ENCODE data around the gene MUSTN1. TPM values are rescaled to one million over a fixed set of nuclear protein-coding genes. Genes with fewer than 3 reads are reported as not detected.

MUSTN1 gene
- total RNA-seq, 1 donor, result 1.4 TPM

- Histone ChIP-seq H3K79me2 (ENCODE audit: insufficient read depth, low read length) (no peaks in the 10 kb centered on the region), H4K20me1 (ENCODE audit: insufficient read depth, low read length) (peaks cover 8% of the 10 kb centered on the region), H3K4me1 (ENCODE audit: insufficient read depth, low read length) (peaks cover 21% of the 10 kb centered on the region), H3K27ac (ENCODE audit: low read depth, low read length) (no peak overlapping the region), H2AFZ (ENCODE audit: low read length) (no peak overlapping the region), H3K9me3 (ENCODE audit: low read depth, low read length) (no peaks in the 10 kb centered on the region), H3K36me3 (ENCODE audit: insufficient read depth, low read length) (no peaks in the 10 kb centered on the region), H3K4me2 (ENCODE audit: insufficient read depth, low read length) (no peak overlapping the region), H3K27me3 (ENCODE audit: insufficient read depth, low read length) (no peaks in the 10 kb centered on the region), H3K4me3 (ENCODE audit: insufficient read depth, low read length) (no peak overlapping the region)
- peak; percentile 43 for DNase-seq (ENCODE audit: insufficient read length, low spot score, missing footprints)
- TF ChIP-seq CTCF (IDR thresholded peaks at IDR 0.05; ENCODE audit: extremely low read depth, low read depth, low read length), result no peak
Measured at GRCh38 chr3:52829482-52829881, 5.3 kb downstream of the MUSTN1 start.

GRCh38 chr3:52827866-52828376 is 6.9 kb downstream of the MUSTN1 start:
- no peaks in the 10 kb centered on the region for H3K9me3 ChIP-seq (ENCODE audit: low read depth, low read length)
- TF ChIP-seq CTCF (IDR thresholded peaks at IDR 0.05; ENCODE audit: extremely low read depth, low read depth, low read length), result no peak
- peaks cover 7% of the 10 kb centered on the region for H4K20me1 ChIP-seq (ENCODE audit: insufficient read depth, low read length)
- peak; percentile 81 for DNase-seq (ENCODE audit: insufficient read length, low spot score, missing footprints)
- no peak overlapping the region for H3K4me2 ChIP-seq (ENCODE audit: insufficient read depth, low read length)
- H3K27me3 ChIP-seq (ENCODE audit: insufficient read depth, low read length), result no peaks in the 10 kb centered on the region
- no peaks in the 10 kb centered on the region for H3K36me3 ChIP-seq (ENCODE audit: insufficient read depth, low read length)
- H3K27ac ChIP-seq (ENCODE audit: low read depth, low read length), result no peak overlapping the region
- peaks cover 21% of the 10 kb centered on the region for H3K4me1 ChIP-seq (ENCODE audit: insufficient read depth, low read length)
- no peaks in the 10 kb centered on the region for H3K79me2 ChIP-seq (ENCODE audit: insufficient read depth, low read length)
- no peak overlapping the region for H3K4me3 ChIP-seq (ENCODE audit: insufficient read depth, low read length)
- no peak overlapping the region for H2AFZ ChIP-seq (ENCODE audit: low read length)

- Histone ChIP-seq H3K9me3 (ENCODE audit: low read depth, low read length) (no peaks in the 10 kb centered on the region), H3K27ac (ENCODE audit: low read depth, low read length) (no peak overlapping the region), H3K27me3 (ENCODE audit: insufficient read depth, low read length) (no peaks in the 10 kb centered on the region), H3K79me2 (ENCODE audit: insufficient read depth, low read length) (no peaks in the 10 kb centered on the region), H3K4me3 (ENCODE audit: insufficient read depth, low read length) (no peak overlapping the region), H3K4me1 (ENCODE audit: insufficient read depth, low read length) (peaks cover 21% of the 10 kb centered on the region), H4K20me1 (ENCODE audit: insufficient read depth, low read length) (peaks cover 4% of the 10 kb centered on the region), H3K36me3 (ENCODE audit: insufficient read depth, low read length) (no peaks in the 10 kb centered on the region), H3K4me2 (ENCODE audit: insufficient read depth, low read length) (no peak overlapping the region), H2AFZ (ENCODE audit: low read length) (no peak overlapping the region)
- TF ChIP-seq CTCF (IDR thresholded peaks at IDR 0.05; ENCODE audit: extremely low read depth, low read depth, low read length), result no peak
- peak; percentile 87 for DNase-seq (ENCODE audit: insufficient read length, low spot score, missing footprints)
Measured at GRCh38 chr3:52827441-52827840, 7.4 kb downstream of the MUSTN1 start.

- no peak overlapping the region for H2AFZ ChIP-seq (ENCODE audit: low read length)
- no peaks in the 10 kb centered on the region for H3K36me3 ChIP-seq (ENCODE audit: insufficient read depth, low read length)
- no peak overlapping the region for H3K27ac ChIP-seq (ENCODE audit: low read depth, low read length)
- no peaks in the 10 kb centered on the region for H4K20me1 ChIP-seq (ENCODE audit: insufficient read depth, low read length)
- H3K79me2 ChIP-seq (ENCODE audit: insufficient read depth, low read length), result no peaks in the 10 kb centered on the region
- H3K4me2 ChIP-seq (ENCODE audit: insufficient read depth, low read length), result no peak overlapping the region
- H3K4me1 ChIP-seq (ENCODE audit: insufficient read depth, low read length), result no peaks in the 10 kb centered on the region
- H3K4me3 ChIP-seq (ENCODE audit: insufficient read depth, low read length), result no peak overlapping the region
- H3K27me3 ChIP-seq (ENCODE audit: insufficient read depth, low read length), result no peaks in the 10 kb centered on the region
- no peak for TF ChIP-seq CTCF (IDR thresholded peaks at IDR 0.05; ENCODE audit: extremely low read depth, low read depth, low read length)
- no peaks in the 10 kb centered on the region for H3K9me3 ChIP-seq (ENCODE audit: low read depth, low read length)
- DNase-seq (ENCODE audit: insufficient read length, low spot score, missing footprints), result no peak
Measured at GRCh38 chr3:52824037-52824436, 10.8 kb downstream of the MUSTN1 start.

Data from osteoblast (primary cell).